Measurements from ENCODE around the gene MRPL3. TPM values are rescaled to one million over a fixed set of nuclear protein-coding genes. Genes with fewer than 3 reads are reported as not detected.

Gene MRPL3
- total RNA-seq, 1 experiment from 2014 or later, result 233 TPM

DNA sequence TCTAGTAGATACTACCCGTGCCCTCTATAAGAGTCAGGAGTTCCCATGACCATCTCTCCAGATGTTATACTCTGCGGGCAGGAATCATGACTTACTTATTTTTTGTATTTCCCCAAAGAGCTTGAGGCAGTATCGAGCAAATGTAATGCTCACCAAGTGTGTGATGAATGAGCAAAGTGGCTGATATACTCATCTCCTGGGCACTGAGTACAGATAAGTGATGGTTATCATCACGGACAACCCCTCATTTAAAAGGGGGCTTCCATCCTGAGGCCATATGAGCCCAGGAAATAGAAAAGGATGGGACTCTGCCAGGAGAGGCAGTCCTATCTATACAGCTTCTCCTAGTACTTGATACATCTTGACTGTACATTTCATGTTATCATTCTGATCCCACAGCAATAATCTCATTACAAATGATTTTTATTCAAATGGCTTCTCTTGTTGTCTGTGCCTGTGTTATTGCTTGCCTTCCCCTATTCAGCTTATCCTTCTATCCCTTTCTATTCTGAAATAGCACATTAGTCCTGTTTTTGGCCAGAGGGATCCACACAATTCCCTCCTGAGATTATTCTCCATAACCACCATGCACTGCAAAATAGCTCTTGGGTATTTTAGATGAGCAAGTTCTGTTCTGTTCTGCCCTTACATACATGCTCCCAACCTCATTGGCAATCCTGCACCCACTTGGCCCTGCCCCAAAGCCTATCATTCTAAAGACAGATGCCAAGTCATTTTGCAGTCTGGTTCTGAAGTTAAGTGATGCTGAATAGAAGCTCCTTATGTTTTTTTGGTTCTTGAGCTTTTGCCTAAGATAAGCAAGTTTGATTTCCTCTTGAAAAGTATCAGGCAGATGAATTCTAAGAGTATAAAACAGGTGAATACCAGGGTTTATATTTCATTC lies 48.0 kb upstream of the MRPL3 start:
- no peak overlapping the region for H3K27ac ChIP-seq (ENCODE audit: low read length)
- no peaks in the 10 kb centered on the region for H3K9me3 ChIP-seq (ENCODE audit: low read length)
- TF ChIP-seq, protein P1, sequence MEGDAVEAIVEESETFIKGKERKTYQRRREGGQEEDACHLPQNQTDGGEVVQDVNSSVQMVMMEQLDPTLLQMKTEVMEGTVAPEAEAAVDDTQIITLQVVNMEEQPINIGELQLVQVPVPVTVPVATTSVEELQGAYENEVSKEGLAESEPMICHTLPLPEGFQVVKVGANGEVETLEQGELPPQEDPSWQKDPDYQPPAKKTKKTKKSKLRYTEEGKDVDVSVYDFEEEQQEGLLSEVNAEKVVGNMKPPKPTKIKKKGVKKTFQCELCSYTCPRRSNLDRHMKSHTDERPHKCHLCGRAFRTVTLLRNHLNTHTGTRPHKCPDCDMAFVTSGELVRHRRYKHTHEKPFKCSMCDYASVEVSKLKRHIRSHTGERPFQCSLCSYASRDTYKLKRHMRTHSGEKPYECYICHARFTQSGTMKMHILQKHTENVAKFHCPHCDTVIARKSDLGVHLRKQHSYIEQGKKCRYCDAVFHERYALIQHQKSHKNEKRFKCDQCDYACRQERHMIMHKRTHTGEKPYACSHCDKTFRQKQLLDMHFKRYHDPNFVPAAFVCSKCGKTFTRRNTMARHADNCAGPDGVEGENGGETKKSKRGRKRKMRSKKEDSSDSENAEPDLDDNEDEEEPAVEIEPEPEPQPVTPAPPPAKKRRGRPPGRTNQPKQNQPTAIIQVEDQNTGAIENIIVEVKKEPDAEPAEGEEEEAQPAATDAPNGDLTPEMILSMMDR (conservative IDR thresholded peaks at IDR 0.05; ENCODE audit: low read depth, low read length), result no peak
- TF ChIP-seq EZH2 (IDR thresholded peaks at IDR 0.05; ENCODE audit: low read length, unreplicated experiment), result no peak
- TF ChIP-seq EZH2phosphoT487 (IDR thresholded peaks at IDR 0.05; ENCODE audit: borderline replicate concordance, low read length), result no peak
- H3K4me1 ChIP-seq (ENCODE audit: insufficient read depth, low read length), result no peaks in the 10 kb centered on the region
- ATAC-seq, result no peak
- H3K27me3 ChIP-seq (ENCODE audit: low read length), result no peaks in the 10 kb centered on the region
- H3K4me3 ChIP-seq (ENCODE audit: low read length), result no peak overlapping the region
- H3F3A ChIP-seq (ENCODE audit: low read length, unreplicated experiment), result no peaks in the 10 kb centered on the region
- intact Hi-C loops (cut with micrococcal nuclease), result no loop called here
- BruUV-seq (replicated peaks), result no TSS peak
- no peak overlapping the region for H3K4me2 ChIP-seq (ENCODE audit: low read length)
- no peaks in the 10 kb centered on the region for H4K20me1 ChIP-seq (ENCODE audit: low read length)
- CTCF ChIA-PET, result no interaction called here
- H3K9ac ChIP-seq (ENCODE audit: low read length), result no peak overlapping the region
- H3K9me2 ChIP-seq (replicated peaks; ENCODE audit: low read length), result no peaks in the 10 kb centered on the region
- H3K36me3 ChIP-seq (ENCODE audit: low read depth, low read length), result no peaks in the 10 kb centered on the region
- DNase-seq, result no peak
- H2AFZ ChIP-seq (ENCODE audit: low read length), result no peak overlapping the region
- POLR2A ChIA-PET (ENCODE audit: unreplicated experiment), result no interaction called here
- H3K79me2 ChIP-seq (ENCODE audit: low read length), result no peaks in the 10 kb centered on the region

DNA sequence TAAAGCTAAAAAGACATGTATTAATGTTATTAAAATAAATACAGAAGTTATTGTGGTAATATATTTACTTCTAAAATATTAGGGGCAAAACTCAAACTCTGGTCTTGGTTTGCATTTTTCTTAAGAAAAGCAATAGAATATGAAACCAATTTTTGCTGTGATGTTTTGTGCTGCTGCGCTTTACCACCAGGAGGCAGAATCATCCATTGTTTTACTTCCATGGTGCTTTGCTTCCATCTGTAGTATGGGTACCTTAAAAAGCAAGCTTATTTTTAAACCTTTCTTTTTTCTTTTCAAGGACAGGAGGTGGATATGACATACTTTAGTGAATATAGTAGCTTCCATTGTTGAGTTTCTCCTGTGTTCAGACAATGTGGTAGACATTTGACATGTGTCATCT lies 46.6 kb upstream of the MRPL3 start:
- ChIA-PET CTCF (interaction anchor here (0.7 kb wide), 1 partner anchor 36 kb away, joined by 5 read pairs; no protein-coding TSS in a partner anchor), POLR2A (ENCODE audit: unreplicated experiment) (no interaction called here)
- no peaks in the 10 kb centered on the region for H3K27me3 ChIP-seq (ENCODE audit: low read length)
- H4K20me1 ChIP-seq (ENCODE audit: low read length), result no peaks in the 10 kb centered on the region
- DNase-seq (peak; percentile 40), ATAC-seq (no peak)
- intact Hi-C loops (cut with micrococcal nuclease), result no loop called here
- no peak for TF ChIP-seq EZH2phosphoT487 (IDR thresholded peaks at IDR 0.05; ENCODE audit: borderline replicate concordance, low read length)
- no peak for TF ChIP-seq EZH2 (IDR thresholded peaks at IDR 0.05; ENCODE audit: low read length, unreplicated experiment)
- TF ChIP-seq, protein P1 (conservative IDR thresholded peaks at IDR 0.05; ENCODE audit: low read depth, low read length), result peak; percentile 72
- H3K36me3 ChIP-seq (ENCODE audit: low read depth, low read length), result no peaks in the 10 kb centered on the region
- no peak overlapping the region for H3K4me2 ChIP-seq (ENCODE audit: low read length)
- H3K4me1 ChIP-seq (ENCODE audit: insufficient read depth, low read length), result peaks cover 10% of the 10 kb centered on the region
- H3K9me3 ChIP-seq (ENCODE audit: low read length), result no peaks in the 10 kb centered on the region
- no peaks in the 10 kb centered on the region for H3K79me2 ChIP-seq (ENCODE audit: low read length)
- no peaks in the 10 kb centered on the region for H3F3A ChIP-seq (ENCODE audit: low read length, unreplicated experiment)
- no TSS peak for BruUV-seq (replicated peaks)
- H3K9ac ChIP-seq (ENCODE audit: low read length), result no peak overlapping the region
- no peak overlapping the region for H3K27ac ChIP-seq (ENCODE audit: low read length)
- no peak overlapping the region for H2AFZ ChIP-seq (ENCODE audit: low read length)
- no peak overlapping the region for H3K4me3 ChIP-seq (ENCODE audit: low read length)
- no peaks in the 10 kb centered on the region for H3K9me2 ChIP-seq (replicated peaks; ENCODE audit: low read length)

DNA sequence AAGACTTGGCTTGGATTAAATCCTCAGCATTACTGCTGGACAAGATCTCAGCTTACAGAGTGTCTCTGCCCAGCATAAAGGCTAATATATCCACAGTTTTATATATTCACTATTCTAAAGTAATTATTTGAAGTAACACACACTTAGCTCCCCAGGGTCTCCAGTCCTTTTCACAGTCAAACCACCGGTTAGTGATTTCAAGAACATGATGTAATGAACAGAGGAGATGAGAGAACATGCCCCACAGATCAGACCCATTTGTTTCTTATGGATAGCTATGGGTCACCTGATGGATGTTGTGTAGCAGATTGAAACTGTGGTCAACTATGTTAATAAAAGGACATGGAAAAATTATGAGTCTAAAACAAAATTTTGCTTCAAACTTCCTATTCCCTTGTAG lies 44.8 kb upstream of the MRPL3 start:
- Histone ChIP-seq H3K27me3 (ENCODE audit: low read length) (no peaks in the 10 kb centered on the region), H3K4me2 (ENCODE audit: low read length) (no peak overlapping the region), H3K36me3 (ENCODE audit: low read depth, low read length) (no peaks in the 10 kb centered on the region), H3K4me3 (ENCODE audit: low read length) (no peak overlapping the region), H2AFZ (ENCODE audit: low read length) (no peak overlapping the region), H4K20me1 (ENCODE audit: low read length) (no peaks in the 10 kb centered on the region), H3K9me3 (ENCODE audit: low read length) (no peaks in the 10 kb centered on the region), H3K27ac (ENCODE audit: low read length) (no peak overlapping the region), H3K79me2 (ENCODE audit: low read length) (no peaks in the 10 kb centered on the region), H3K9me2 (replicated peaks; ENCODE audit: low read length) (no peaks in the 10 kb centered on the region), H3F3A (ENCODE audit: low read length, unreplicated experiment) (no peaks in the 10 kb centered on the region), H3K4me1 (ENCODE audit: insufficient read depth, low read length) (peaks cover 22% of the 10 kb centered on the region), H3K9ac (ENCODE audit: low read length) (no peak overlapping the region)
- DNase-seq, result no peak
- intact Hi-C loops (cut with micrococcal nuclease), result no loop called here
- POLR2A ChIA-PET (ENCODE audit: unreplicated experiment), result no interaction called here
- CTCF ChIA-PET, result no interaction called here
- TF ChIP-seq EZH2phosphoT487 (IDR thresholded peaks at IDR 0.05; ENCODE audit: borderline replicate concordance, low read length) (no peak), EZH2 (IDR thresholded peaks at IDR 0.05; ENCODE audit: low read length, unreplicated experiment) (no peak)
- TF ChIP-seq, protein P1 (conservative IDR thresholded peaks at IDR 0.05; ENCODE audit: low read depth, low read length), result no peak
- BruUV-seq (replicated peaks), result no TSS peak
- ATAC-seq, result no peak
